ENCODE data around the gene GCNT4.

Gene GCNT4

GRCh38 chr5:75016896-75017295 is 35.5 kb downstream of the GCNT4 start:
- DNase-seq (ENCODE audit: low spot score), result no peak

GRCh38 chr5:75012748-75013147 is 39.6 kb downstream of the GCNT4 start:
- no peak for DNase-seq (ENCODE audit: low spot score)

DNA sequence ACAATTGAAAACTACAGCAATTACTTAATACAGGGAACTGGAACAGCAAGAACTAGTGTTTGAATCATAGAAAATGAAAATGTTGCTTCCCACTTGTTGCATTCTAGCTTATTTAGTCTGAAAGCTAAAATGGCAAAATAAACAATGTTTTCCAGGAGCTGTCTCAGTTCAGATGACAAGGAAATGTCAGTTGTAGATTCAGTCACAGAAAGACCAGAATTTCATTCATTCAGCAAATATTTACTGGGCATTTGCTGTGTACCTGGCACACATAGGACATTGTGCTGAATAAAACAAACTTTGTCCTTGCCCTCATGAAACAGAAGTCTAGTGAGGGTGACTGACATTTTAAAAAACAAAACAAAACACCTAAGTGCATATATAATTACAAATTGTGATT is 41.5 kb downstream of the GCNT4 start:
- DNase-seq (ENCODE audit: low spot score), result no peak

GRCh38 chr5:75009556-75010345 is 42.6 kb downstream of the GCNT4 start:
- DNase-seq (ENCODE audit: low spot score), result no peak

DNA sequence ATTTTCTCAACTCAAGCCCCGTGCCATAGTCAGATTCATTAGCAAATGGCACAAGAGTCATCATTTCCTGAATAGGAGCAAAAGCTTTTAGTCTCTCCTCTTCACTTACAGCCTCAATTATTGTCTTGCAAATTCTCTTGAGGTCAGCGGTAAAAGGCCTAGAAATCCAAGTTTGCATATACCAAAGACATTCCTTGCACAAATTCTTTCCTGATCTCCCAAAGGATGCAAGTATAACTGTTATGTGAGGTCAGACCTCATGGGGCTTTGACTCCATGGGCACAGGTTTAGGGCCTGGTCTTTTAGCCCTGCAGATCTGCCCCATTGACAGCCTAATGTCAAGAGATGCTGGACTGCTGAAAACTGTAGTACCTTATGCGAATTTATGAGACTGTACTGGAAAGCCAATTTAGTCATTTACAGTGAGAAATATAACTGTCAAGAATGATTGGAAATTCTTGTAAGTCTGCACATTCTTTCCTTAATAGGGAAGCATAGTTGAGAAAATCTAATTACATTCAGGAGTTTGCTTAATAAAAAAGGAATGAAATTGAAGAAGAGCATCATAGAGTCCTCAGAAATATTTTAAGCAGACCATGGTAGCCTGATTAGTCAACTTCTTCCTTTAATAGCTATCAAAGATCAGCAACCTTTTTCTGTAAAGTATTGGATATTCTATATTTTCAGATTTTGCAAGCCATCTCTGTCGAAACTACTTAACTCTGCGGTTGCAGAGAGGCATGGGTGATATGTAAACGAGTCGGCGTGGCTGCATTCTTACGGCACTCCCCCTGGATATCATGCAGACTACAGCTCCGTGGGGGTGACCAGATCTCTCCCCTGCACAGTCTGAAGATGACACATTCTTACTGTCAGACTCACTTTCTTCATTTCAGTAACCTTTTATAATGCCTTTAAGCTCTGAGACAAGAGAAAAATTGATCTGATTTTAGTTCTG is 45.2 kb downstream of the GCNT4 start:
- DNase-seq (ENCODE audit: low spot score), result no peak

GRCh38 chr5:75005561-75005960 is 46.8 kb downstream of the GCNT4 start:
- no peak for DNase-seq (ENCODE audit: low spot score)

Data from hematopoietic multipotent progenitor cell treated with erythropoietin and hydrocortisone succinate and interleukin-3 and kit ligand, for 15 days (in vitro differentiated cells).